Glutamatergic neuron (in vitro differentiated cells): ENCODE measurements around the gene UFL1. TPM values are rescaled to one million over a fixed set of nuclear protein-coding genes. Genes with fewer than 3 reads are reported as not detected.

ENCODE experiments used
- DNase-seq: peaks from one replicate; pipeline ENCODE4 v3.0.0; 2022
- H3K27ac Mint-ChIP-seq: one replicate; pipeline ENCODE4 v1.8.0; 2020; ENCODE audit warnings: mild to moderate bottlenecking, mixed read lengths, inconsistent platforms; ENCODE audit not compliant: unreplicated experiment
- H3K27me3 Mint-ChIP-seq: one replicate; pipeline ENCODE4 v1.8.0; 2020; ENCODE audit warnings: mild to moderate bottlenecking, moderate library complexity, mixed read lengths, inconsistent platforms; ENCODE audit not compliant: unreplicated experiment
- H3K36me3 Mint-ChIP-seq: one replicate; pipeline ENCODE4 v1.8.0; 2020; ENCODE audit warnings: mild to moderate bottlenecking, mixed read lengths, inconsistent platforms; ENCODE audit not compliant: unreplicated experiment
- H3K4me1 Mint-ChIP-seq: one replicate; pipeline ENCODE4 v1.8.0; 2020; ENCODE audit warnings: mild to moderate bottlenecking, low read depth, mixed read lengths, inconsistent platforms; ENCODE audit not compliant: unreplicated experiment
- H3K4me3 Mint-ChIP-seq: one replicate; pipeline ENCODE4 v1.8.0; 2020; ENCODE audit warnings: mild to moderate bottlenecking, mixed read lengths, inconsistent platforms; ENCODE audit not compliant: unreplicated experiment
- H3K9me3 Mint-ChIP-seq: one replicate; pipeline ENCODE4 v1.8.0; 2020; ENCODE audit warnings: mild to moderate bottlenecking, moderate library complexity, mixed read lengths, inconsistent platforms; ENCODE audit not compliant: unreplicated experiment
- CTCF ChIP-seq: fragments of 200-600 bp; sonication (generic); IDR thresholded peaks from one replicate; pipeline ENCODE4 v1.5.0; 2021; ENCODE audit not compliant: partially characterized antibody, unreplicated experiment
- total RNA-seq: library from RNA; stranded (reverse); fragmentation: NEBNext Ultra II Directional; extraction: Animal tissue kit (Norgen Biotek cat#: 25700); gene quantifications from one replicate; pipeline ENCODE4 v1.2.1, GENCODE V29; 2021; ENCODE audit not compliant: unreplicated experiment

UFL1 gene
- total RNA-seq, 1 donor from 2014 or later: 7.4 TPM

GRCh38 chr6:96522465-96523009, 931 bp downstream of the UFL1 start:
- Mint-ChIP-seq H3K4me1 (peaks cover 11% of the 10 kb centered on the region), H3K36me3 (no peaks in the 10 kb centered on the region), H3K4me3 (peak overlapping the region; percentile 98), H3K27ac (peak overlapping the region; percentile 99), H3K27me3 (peaks cover 8% of the 10 kb centered on the region), H3K9me3 (peaks cover 9% of the 10 kb centered on the region)
- no peak for DNase-seq
- TF ChIP-seq CTCF: no peak

DNA sequence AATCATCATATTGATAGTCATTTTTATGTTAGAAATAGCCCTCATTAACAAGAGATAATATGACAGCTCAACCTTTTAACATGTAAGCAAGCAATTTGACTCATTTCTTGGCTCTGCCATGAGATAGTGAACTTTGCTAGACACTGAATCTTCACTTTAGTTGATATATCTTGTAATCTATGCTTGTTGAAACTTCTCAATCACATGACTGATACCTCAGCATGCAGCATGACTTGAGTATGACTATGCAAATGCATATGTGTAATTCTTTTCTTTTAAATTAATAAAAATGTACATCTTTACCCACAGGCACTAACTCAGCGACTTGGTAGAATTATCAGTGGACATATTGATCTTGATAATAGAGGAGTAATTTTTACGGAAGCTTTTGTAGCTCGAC, 6.6 kb downstream of the UFL1 start:
- Mint-ChIP-seq H3K4me1 (no peaks in the 10 kb centered on the region), H3K27ac (no peak overlapping the region), H3K27me3 (no peaks in the 10 kb centered on the region), H3K4me3 (no peak overlapping the region), H3K9me3 (no peaks in the 10 kb centered on the region), H3K36me3 (no peaks in the 10 kb centered on the region)
- TF ChIP-seq CTCF: no peak
- DNase-seq: no peak

GRCh38 chr6:96532399-96532798, 10.8 kb downstream of the UFL1 start:
- no peaks in the 10 kb centered on the region for H3K4me1 Mint-ChIP-seq
- TF ChIP-seq CTCF: no peak
- H3K27ac Mint-ChIP-seq: no peak overlapping the region
- H3K9me3 Mint-ChIP-seq: no peaks in the 10 kb centered on the region
- no peak overlapping the region for H3K4me3 Mint-ChIP-seq
- H3K27me3 Mint-ChIP-seq: no peaks in the 10 kb centered on the region
- DNase-seq: no peak
- no peaks in the 10 kb centered on the region for H3K36me3 Mint-ChIP-seq

DNA sequence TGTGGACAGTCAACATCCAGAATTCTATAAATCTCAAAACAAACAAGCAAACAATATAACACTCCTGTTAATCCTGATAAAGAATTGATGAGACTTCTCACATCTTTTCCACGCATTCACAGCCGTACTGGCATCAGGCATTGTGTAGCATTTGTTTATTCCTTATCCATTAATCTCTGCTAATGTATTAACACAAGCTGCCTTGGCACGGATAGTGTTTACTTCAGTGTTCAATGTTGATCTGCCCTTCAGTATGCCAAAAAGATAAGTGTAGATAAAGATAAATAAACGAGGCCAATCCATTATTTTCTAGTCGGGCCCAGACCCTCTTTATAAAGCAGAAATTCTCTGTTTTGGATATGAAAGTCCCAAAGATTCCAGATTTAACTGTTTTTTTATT, 16.1 kb downstream of the UFL1 start:
- H3K27ac Mint-ChIP-seq: no peak overlapping the region
- no peak for TF ChIP-seq CTCF
- H3K9me3 Mint-ChIP-seq: no peaks in the 10 kb centered on the region
- DNase-seq: no peak
- no peaks in the 10 kb centered on the region for H3K27me3 Mint-ChIP-seq
- peaks cover 6% of the 10 kb centered on the region for H3K4me1 Mint-ChIP-seq
- no peak overlapping the region for H3K4me3 Mint-ChIP-seq
- no peaks in the 10 kb centered on the region for H3K36me3 Mint-ChIP-seq

- Mint-ChIP-seq H3K27me3 (no peaks in the 10 kb centered on the region), H3K27ac (no peak overlapping the region), H3K9me3 (no peaks in the 10 kb centered on the region), H3K36me3 (no peaks in the 10 kb centered on the region), H3K4me1 (peaks cover 10% of the 10 kb centered on the region), H3K4me3 (no peak overlapping the region)
- DNase-seq: no peak
- TF ChIP-seq CTCF: peak; percentile 21
Measured at GRCh38 chr6:96542702-96543101, 21.1 kb downstream of the UFL1 start.
